NCI-H187 treated with DMSO at 0.1 percent for 48 hours (cell line): ENCODE measurements around the gene FNBP1.
"Not testable (repeated sequence)": the region's sequence is repeated elsewhere in the genome, so short reads cannot be mapped to it uniquely, and the experiment has no call there.

Experiments
- DNase-seq: peaks from one replicate; lab custom pipeline; 2025; lab: John Stamatoyannopoulos, UW

The FNBP1 gene

DNA sequence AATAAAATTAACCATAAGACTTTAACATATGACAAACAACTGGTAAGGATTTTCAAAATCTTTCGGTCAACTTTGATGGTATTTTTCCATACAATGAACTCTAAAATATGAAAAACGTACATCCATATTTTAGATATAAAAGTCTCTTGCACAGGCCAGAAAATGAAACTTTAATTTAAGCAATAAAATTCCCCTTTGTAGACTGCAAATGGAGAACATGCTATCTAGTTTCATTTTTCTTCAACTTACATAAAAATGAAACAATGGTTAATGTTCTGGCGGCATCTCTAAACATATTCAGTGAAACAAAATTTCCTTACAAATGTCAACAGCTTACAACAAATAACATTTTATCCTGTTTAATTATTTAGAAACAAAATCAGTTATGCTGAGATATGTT lies 123.7 kb downstream of the FNBP1 start:
- DNase-seq, result no peak

DNA sequence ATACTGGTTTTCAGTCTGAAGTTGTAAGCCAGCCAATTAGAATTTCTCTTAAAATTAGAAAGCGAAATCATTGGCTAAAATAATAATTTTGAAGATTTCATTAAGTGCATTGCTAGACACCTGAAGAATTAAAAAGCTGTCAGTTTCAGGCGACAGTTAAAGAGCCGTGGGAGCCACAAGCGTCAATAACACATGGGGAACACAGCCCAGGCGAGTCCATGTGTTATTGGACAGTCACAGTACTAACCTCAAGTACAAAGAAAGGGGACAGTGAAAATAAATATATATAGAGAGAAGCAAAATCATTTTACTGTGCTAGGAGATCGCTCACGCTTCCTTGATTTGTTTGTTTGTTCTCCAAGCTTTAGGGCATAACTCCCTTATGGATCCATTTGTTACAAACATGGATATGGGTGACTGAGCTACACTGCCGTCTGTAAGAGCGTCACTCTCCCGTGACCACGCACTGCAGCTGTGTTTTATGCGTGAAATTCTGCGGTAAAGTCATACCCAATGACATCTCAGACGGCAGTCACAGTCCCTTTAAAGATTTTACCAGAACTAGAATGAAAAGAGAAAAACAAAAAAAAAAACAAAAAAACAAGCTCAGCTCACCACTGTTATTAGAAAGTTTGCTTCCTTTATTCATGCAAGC lies 124.6 kb downstream of the FNBP1 start:
- no peak for DNase-seq

DNA sequence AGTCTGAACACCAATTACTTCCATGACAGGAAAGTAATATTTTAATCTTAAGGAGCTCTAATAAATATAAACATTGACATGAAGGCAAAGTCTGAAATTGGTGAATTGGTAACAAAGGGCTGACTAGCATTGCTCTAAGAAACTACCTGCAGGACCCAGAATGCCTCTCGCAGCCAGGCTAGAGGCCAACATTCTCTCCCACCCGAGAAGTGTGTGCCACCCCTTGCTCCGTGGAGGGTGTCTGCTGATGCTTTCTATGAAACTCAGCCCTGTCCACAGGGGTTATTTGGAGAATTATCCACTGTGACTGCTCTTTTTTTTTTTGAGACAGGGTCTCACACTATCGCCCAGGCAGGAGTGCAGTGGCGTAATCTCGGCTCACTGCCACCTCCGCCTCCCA lies 126.3 kb downstream of the FNBP1 start:
- DNase-seq, result no peak

DNA sequence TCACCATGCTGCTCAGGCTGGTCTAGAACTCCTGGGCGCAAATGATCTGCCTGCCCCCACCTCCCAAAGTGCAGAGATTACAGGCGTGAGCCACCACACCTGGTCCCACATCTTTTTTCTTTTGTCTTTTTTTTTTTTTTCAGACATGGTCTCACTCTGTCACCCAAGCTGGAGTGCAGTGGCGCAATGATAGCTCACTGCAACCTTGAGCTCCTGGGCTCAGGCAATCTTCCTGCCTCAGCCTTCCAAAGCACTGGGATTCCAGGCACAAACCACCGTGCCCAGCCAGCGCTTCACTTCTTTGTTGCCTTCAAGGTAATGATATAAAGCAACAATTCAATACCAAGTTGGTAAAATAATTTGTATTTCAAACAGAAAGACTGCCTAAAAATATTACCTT lies 128.9 kb downstream of the FNBP1 start:
- no peak for DNase-seq

DNA sequence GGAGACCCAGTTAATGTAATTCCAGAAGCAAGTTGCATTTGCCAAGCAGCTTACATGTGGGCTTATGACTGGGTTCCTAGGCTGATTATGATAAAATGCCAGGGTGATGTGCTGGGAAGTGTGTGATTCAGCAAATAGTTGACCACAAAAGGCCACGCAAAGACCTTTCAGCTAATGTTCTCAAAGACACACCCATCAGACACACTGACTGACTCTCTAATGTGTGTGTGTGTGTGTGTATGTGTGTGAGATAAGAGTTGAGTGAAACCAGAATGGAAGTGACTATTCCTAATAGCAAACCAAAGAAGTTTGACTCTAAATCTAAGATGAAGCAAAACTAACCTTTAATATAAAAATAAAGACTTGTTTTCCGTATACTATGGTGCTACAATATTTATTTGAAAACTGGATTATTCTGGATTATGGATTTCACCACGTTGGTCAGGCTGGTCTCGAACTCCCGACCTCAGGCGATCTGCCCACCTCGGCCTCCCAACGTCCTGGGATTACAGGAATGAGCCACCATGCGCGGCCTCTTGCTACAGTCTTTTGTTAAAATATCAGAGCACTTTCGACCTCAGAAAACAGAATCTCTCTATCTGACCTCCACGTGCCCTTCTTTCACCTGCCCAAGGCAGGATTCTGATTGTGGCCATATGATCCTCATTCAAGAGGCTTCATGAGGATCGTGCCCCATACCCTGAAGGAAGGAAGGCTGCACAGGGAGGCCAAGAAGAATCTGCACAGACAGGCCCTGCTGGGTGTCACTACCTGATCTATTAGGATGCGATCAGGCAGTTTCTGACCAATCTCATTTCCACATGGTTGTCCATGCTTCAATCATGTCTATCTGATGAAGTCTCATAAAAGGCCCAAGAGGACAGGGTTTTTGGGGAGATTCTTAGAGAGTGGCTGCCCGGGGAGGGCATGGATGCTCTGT lies 132.1 kb downstream of the FNBP1 start:
- no peak for DNase-seq

DNA sequence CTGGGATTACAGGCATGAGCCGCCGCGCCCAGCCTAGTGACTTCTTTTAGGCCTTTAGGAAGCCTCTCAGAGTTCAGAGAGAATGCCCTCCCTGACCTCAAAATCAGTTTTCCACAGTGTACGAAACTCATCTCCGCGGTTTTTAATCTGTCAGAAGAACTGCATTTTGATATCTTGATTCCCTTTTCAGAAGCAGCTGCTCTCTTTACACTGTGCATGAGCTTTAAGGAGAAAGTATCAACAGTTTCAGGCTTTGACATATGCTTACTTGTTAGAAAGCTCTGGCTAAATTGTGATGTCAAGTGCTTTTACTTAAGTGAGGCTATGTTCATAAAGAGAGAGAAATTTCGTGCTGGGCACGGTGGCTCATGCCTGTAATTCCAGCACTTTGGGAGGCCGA lies 133.1 kb downstream of the FNBP1 start:
- no peak for DNase-seq

DNA sequence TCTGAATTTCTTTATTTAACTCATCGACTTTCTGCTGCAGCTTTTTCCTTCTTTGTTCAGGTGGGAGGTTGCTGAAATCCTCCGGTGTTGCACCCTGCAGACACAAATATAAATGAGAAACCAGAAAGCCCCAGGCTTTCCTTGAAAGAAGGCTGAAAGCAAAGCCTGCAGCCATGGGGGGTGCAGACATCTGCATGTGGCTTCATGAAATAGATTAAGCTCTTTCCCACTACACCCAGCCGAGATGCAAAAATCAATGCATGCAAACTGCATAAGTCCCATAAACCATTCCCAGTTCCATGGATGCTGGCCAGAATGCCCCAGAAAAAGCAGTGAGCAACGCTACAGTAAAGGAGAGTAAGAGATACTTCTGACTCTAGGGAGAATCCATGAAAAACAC lies 134.1 kb downstream of the FNBP1 start:
- DNase-seq, result no peak

DNA sequence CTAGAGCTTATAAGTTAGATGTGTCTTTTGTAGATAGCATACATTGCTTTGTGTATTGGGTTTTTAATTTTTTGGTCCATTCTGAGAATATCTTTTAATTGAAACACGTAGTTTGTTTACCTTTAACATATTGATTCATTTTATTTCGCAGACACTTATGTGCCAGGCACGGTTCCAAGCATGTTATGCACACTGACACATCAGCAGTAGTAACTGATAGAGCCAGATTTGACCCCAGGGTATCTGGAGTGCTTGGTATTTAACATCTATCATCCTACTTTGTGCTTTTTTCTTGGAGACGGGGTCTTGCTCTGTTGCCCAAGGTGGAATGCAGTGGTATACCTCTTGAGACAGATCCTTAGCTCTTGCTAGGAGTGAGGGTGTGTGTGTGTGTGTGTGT lies 135.8 kb downstream of the FNBP1 start:
- DNase-seq, result no peak

DNA sequence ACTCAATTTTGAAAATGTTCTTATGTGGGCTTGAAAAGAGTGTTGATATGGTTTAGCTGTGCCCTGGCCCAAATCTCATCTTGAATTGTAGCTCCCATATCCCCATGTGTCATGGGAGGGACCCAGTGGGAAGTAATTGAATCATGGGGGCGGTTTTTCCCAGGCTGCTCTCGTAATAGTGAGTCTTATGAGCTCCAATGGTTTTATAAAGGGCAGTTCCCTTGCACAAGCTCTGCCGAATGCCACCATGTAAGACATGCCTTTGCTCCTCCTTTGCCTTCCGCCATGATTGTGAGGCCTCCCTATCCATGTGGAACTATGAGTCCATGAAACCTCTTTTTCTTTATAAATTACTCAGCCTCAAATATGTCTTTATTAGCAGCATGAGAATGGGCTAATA lies 136.7 kb downstream of the FNBP1 start:
- no peak for DNase-seq

DNA sequence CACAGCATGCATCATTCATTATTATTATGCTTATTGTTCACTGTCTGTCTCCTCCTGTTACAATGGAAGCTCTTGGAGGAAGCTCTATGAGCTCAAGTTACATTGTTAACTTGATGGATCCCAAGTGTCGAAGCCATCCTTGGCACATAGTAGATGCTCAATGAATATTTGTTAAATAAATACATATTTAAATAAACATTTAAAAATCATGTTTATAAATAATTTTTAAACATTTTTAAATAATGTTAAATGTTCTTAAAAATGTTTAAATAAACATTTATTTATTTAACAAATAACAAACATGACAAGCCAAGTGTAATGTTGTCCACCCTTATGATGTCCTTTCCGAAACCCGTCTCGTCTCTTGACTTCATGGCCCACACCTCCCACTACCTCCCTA lies 138.3 kb downstream of the FNBP1 start:
- DNase-seq, result no peak

DNA sequence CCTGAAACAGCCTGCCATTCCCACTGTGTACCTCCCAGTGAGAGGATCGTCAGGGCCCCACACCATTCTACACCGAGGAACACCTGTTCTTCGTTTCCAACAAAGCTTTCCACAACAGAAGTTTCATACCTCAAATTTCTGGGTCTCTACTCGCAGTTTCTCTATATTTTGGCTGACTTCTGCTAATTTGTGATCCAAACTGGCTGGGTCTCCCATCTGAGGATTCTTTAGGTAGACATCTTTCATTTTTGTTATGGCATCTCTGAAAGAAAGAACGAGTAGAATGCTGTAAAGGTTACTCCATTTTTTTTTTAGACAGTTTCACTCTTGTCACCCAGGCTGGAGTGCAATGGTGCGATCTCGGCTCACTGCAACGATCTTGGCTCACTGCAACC lies 140.3 kb downstream of the FNBP1 start:
- DNase-seq, result no peak

DNA sequence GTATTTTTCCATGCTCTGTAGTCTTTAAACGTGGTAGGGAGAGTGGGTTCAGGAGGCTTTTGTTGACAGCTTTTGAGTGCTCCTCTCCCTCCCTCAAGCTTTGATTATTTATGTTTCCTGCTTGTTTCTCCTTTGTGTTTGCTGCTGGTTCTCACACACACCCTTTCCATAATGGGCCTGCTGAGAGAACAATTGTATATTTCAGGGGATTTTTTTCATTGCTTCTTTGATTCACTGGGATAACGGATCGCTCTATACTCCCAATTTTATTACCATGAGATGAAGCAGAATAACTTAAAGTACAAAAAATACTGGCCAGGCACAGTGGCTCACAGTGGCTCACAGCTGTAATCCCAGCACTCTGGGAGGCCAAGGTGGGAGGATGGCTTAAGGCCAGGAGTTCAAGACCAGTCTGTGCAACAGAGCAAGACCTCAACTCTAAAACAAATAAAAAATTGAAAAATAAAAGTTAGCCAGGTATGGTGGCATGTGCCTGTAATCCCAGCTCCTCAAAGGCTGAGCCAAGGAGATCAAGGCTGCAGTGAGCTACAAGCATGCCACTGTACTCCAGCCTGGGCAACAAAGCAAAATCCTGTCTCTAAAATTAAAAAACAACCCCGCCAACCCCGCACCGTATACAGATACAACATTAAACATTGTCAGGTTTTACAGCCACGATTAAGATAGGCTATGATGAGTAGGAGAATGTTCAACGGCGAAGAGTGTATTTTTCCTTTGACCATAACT lies 140.8 kb downstream of the FNBP1 start:
- DNase-seq, result no peak

DNA sequence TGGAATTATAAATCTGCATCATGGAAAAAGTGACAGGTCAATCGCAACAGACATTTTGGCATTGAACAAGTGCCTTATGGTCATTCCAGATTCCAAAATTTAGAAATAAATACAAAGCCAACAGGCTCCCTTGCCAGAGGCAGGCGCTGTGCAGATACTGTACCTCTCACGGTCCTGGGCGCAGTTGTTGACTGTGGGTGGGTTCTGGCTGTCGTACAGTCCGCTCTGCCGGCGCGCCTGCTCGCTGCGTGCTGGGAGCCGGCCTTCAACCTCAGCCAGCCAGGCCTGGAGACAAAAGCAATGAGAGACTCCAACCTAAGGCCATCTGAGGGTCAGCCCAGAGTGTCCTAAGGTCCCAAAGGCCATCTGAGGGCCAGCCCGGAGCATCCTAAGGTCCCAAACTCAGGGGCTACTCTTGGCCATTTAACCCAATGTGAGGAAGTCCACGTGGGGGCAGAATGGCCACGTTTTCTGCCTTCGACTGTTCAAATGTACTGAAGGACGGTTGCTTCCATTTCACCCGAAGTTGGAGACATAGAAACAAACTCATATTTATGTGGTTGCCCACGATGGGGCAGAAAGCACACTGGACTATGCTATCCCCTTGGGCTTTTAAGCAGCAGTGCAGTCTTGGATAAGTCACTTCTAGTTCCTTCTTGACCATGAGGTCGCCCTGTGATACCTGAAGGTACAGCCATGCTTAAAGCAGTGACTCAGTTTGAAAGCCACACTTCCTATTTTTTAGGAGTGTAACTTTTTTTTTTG lies 142.5 kb downstream of the FNBP1 start:
- no peak for DNase-seq

DNA sequence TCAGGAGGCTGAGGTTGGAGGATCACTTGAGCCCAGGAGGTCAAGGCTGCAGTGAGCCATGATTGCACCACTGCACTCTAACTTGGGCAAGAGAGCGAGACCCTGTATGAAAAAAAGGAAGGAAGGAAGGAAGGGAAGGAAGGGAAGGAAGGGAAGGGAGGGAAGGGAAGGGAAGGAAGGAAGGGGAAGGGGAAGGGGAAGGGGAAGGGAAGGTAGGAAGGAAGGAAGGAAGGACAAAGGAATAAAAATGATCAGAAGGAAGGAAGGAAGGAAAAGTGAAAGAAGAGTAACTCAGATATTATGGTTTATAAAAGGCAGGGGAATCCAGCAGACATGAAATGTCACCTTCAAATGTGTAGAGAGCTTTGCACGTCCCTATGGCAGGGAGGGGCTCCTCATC lies 143.4 kb downstream of the FNBP1 start:
- no peak for DNase-seq

DNA sequence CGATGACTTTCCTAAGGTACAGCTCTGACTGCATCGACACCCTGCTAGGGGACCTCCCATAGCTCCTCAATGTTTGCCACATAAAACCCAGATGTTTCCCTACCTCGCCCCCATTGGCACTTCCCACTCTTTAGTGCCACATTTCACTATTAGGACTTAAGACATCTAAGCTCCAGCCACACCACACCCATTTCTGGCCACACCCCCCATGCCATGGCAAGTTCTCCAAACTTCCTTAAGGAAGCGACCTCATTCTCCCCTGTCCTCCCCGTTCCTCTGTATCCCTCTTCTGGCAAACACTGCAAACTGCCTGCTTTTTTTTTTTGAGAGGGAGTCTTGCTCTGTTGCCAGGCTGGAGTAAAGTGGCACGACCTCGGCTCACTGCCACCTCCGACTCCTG lies 144.8 kb downstream of the FNBP1 start:
- DNase-seq, result no peak

DNA sequence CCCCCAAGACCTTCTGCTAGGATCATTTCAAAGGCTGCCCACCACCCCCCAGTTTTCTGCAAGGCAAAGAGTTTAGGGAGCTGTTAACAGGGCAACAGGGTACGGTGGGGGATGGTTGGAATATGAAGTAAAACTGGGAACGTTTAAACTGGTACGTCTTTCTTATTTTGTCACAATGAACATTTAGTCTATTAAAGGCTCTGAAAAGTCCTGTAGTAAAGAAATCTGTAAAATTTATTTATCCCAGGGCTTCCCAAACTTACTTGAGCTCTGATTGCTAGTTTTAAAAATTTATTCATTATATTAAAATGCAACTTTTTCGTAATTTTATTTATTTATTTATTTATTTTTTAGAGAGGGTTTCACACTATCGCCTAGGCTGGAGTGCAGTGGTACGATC lies 145.7 kb downstream of the FNBP1 start:
- no peak for DNase-seq

DNA sequence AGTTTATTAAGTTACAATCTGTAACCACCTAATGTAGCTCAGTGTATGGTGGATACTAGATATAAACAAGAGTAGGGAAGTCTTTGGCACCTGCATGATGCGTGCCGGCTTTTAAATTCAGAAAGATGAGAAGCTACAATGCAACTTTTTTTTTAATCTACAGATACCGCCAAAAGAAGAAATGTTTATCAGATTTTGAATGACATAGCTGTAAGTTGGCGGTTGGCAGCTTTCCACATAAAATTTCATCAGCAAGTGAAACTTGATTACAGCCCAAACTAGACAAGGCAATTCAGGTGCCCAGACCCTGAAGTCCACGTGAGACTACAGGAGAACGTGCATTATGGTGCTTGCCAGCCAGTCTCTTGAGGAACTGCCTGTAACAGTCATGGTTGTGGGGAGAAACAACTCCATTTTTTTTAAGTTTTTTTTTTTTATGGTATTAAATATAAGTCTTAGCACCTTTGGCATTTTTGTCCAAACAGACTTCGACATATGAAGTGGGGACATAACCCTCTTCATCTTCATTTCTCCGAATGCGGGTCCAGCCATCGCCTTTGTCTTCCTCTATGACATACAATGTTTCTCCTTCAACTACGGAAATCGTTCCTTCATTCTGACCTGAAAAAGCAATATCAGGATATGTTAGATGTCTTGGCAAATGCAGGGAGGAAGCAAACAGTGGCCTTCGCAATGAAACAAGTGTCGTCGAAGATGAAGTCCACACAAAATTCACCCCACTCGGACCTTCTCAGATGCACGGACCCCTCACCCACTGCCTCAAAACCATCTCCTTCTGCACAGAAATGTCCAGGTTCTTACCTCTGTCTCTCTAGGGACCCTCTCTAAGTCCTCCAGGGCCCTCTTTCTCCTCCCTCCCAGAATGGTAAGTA lies 147.4 kb downstream of the FNBP1 start:
- no peak for DNase-seq

DNA sequence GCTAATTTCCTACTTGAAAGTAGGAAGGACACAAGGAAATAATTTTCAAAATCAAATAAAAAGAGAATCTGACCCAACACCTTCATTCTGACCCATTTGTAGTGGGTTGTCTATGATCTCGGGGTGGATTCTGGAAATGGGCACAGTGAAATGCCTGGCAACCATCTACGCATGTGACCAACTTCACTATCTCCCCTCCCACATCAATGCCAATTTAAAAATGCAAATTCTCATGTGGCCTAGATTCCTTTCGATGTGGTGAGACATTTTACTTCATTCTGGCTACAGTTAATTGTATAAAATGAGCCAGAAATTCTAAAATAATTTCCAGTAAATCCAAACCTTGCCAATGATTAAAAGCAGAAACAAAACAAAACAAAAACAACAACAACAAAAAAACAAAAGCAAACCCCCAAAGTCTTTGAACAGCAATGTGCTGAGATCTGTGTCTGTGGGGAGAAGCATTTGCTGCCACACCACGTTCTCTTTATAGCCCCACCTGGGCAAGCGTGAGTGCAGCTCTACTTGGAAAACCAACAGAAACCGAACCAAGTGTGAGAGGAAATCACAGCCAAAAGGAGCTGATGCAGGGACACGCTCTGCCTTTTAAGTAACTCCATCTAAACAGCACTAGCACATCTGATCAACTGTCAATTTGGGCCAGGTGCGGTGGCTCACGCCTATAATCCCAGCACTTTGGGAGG lies 148.7 kb downstream of the FNBP1 start:
- no peak for DNase-seq

DNA sequence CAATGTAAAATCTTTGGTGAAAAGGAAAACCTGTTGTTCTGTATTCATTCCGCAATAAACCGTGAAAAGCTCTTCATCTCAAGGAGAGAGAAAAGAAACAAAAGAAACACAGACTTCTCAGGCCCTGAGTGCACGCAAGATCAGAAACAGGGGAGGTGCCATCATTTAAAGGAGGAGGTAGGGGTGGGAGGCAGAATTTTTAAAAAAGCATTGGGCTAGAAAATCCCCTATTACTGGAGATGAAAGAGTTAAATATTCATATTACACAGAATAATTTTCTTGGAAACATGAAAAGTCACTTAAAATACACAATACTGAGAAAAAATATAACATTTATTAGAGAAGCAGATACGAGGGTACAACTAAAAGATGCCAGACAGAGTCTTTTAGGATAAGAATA lies 151.4 kb downstream of the FNBP1 start:
- DNase-seq, result no peak

DNA sequence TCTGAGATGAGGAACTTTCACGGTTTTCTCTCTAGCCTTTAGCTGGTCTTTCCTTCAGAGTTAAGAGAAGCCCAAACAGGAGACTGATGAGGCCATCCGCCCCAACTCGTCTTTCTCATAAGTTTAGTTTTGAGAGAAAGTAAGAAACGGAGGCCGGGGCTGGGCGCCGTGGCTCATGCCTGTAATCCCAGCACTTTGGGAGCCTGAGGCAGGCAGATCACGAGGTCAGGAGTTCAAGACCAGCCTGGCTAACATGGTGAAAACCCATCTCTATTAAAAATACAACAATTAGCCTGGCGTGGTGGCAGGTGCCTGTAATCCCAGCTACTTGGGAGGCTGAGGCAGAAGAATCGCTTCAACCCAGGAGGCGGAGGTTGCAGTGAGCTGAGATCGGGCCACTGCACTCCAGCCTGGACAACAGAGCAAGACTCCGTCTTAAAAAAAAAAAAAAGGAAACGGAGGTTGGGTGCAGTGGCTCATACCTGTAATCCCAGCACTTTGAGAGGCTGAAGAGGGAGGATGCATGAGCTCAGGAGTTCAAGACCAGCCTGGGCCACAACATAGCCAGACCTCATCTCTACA lies 152.2 kb downstream of the FNBP1 start:
- not testable (repeated sequence) for DNase-seq
